ENCODE results near the gene IFNK. TPM values are rescaled to one million over a fixed set of nuclear protein-coding genes. Genes with fewer than 3 reads are reported as not detected.

The IFNK gene
- total and polyA plus RNA-seq, 2 donors (not counting 1 experiment from before 2014, with no cell fraction given): not detected

DNA sequence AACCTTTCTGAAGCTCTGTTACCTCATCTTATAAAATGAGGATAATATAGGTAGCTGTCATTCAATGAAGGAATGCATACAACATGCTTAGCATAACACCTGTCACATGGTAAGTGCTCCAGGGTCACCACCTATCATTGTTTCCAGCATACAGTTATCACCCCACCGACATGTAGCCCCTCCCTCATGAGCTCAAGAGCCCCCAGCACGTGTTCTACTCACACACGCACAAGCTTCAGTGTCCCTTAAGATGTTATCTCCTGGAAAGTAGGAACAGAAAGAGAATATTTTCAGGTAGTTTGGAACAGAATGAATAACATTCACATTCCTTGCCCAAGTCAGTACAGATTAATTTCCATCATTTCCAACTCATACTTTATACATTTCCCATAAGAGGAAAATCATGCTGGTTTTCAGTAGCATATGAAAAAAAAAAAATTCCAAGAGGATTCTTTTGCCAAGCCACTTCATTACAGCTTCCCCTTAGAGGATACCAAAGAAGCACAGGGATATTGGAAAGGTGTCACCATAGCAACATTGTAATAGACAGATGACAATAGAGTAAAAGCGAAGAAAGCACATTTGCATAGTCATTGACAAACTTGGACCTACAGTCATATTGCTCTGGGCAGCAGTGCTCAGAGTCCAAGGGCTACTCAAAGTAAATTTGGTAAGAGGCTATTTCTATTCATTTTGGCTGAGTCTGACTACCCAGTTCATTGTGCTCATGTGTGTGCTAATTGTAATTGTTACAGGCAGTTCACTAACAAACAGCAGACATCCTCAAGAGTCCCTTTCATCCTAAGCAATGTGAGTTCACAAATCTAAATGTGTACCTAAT lies 7.0 kb downstream of the IFNK start:
- peaks cover 7% of the 10 kb centered on the region for H3K4me1 ChIP-seq (ENCODE audit: control insufficient read depth, extremely low read depth, insufficient read depth, low read length)
- H3K4me2 ChIP-seq (ENCODE audit: extremely low read depth, insufficient read depth, low read length): no peak overlapping the region
- no peak for TF ChIP-seq EZH2 (IDR thresholded peaks at IDR 0.05; ENCODE audit: low read length, missing control alignments)
- TF ChIP-seq, protein P1, sequence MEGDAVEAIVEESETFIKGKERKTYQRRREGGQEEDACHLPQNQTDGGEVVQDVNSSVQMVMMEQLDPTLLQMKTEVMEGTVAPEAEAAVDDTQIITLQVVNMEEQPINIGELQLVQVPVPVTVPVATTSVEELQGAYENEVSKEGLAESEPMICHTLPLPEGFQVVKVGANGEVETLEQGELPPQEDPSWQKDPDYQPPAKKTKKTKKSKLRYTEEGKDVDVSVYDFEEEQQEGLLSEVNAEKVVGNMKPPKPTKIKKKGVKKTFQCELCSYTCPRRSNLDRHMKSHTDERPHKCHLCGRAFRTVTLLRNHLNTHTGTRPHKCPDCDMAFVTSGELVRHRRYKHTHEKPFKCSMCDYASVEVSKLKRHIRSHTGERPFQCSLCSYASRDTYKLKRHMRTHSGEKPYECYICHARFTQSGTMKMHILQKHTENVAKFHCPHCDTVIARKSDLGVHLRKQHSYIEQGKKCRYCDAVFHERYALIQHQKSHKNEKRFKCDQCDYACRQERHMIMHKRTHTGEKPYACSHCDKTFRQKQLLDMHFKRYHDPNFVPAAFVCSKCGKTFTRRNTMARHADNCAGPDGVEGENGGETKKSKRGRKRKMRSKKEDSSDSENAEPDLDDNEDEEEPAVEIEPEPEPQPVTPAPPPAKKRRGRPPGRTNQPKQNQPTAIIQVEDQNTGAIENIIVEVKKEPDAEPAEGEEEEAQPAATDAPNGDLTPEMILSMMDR (conservative IDR thresholded peaks at IDR 0.05 in 1 of 2, IDR thresholded peaks at IDR 0.05 in 1 of 2; ENCODE audit: low read depth in 1 of 2, low read length in 2 of 2): no peak
- no peak overlapping the region for H3K4me3 ChIP-seq (replicated peaks in 1 of 4; ENCODE audit: control extremely low read depth in 1 of 4, insufficient read depth in 1 of 4, low read depth in 3 of 4, low read length in 4 of 4)
- no peaks in the 10 kb centered on the region for H3K79me2 ChIP-seq (ENCODE audit: control insufficient read depth, insufficient read depth, low read length)
- H3K9ac ChIP-seq (ENCODE audit: insufficient read depth, low read length): no peak overlapping the region
- H2AFZ ChIP-seq (ENCODE audit: low read length): no peak overlapping the region
- DNase-seq (ENCODE audit: low read depth in 2 of 2): no peak
- no peaks in the 10 kb centered on the region for H3K9me3 ChIP-seq (ENCODE audit: control insufficient read depth, insufficient read depth, low read depth, low read length)
- H4K20me1 ChIP-seq (ENCODE audit: control insufficient read depth, extremely low read depth, insufficient read depth, low read length): no peaks in the 10 kb centered on the region
- peaks cover 13% of the 10 kb centered on the region for H3K27me3 ChIP-seq (ENCODE audit: control insufficient read depth, insufficient read depth, low read length)
- H3K27ac ChIP-seq (ENCODE audit: insufficient read depth, low read length): no peak overlapping the region
- H3K36me3 ChIP-seq (ENCODE audit: control insufficient read depth, insufficient read depth, low read length): no peaks in the 10 kb centered on the region

DNA sequence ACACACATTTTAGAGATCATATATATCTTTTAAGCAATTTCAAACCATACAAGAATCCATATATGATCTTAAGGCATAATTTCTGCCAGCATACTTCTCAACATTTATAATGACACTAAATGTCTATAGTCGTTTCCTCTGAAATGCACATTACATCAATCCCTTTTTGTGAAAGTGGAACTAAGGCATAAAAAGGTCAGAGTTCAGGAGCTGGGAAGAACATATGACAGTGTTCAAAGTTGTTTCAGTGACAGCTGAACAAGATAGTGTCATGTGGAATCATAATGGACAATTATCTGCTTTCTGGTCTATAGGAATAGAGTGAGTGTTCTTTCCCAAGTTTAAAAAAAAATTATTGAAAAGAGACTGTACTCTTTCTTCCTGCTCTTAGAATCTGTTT lies 8.0 kb downstream of the IFNK start:
- peaks cover 7% of the 10 kb centered on the region for H3K4me1 ChIP-seq (ENCODE audit: control insufficient read depth, extremely low read depth, insufficient read depth, low read length)
- no peak overlapping the region for H3K4me2 ChIP-seq (ENCODE audit: extremely low read depth, insufficient read depth, low read length)
- TF ChIP-seq EZH2 (IDR thresholded peaks at IDR 0.05; ENCODE audit: low read length, missing control alignments): no peak
- TF ChIP-seq, protein P1 (conservative IDR thresholded peaks at IDR 0.05 in 1 of 2, IDR thresholded peaks at IDR 0.05 in 1 of 2; ENCODE audit: low read depth in 1 of 2, low read length in 2 of 2): no peak
- DNase-seq (ENCODE audit: low read depth in 2 of 2): no peak
- no peak overlapping the region for H3K4me3 ChIP-seq (replicated peaks in 1 of 4; ENCODE audit: control extremely low read depth in 1 of 4, insufficient read depth in 1 of 4, low read depth in 3 of 4, low read length in 4 of 4)
- no peak overlapping the region for H3K27ac ChIP-seq (ENCODE audit: insufficient read depth, low read length)
- H3K9me3 ChIP-seq (ENCODE audit: control insufficient read depth, insufficient read depth, low read depth, low read length): no peaks in the 10 kb centered on the region
- H3K27me3 ChIP-seq (ENCODE audit: control insufficient read depth, insufficient read depth, low read length): peaks cover 11% of the 10 kb centered on the region
- H4K20me1 ChIP-seq (ENCODE audit: control insufficient read depth, extremely low read depth, insufficient read depth, low read length): no peaks in the 10 kb centered on the region
- H2AFZ ChIP-seq (ENCODE audit: low read length): no peak overlapping the region
- H3K36me3 ChIP-seq (ENCODE audit: control insufficient read depth, insufficient read depth, low read length): no peaks in the 10 kb centered on the region
- H3K79me2 ChIP-seq (ENCODE audit: control insufficient read depth, insufficient read depth, low read length): no peaks in the 10 kb centered on the region
- H3K9ac ChIP-seq (ENCODE audit: insufficient read depth, low read length): no peak overlapping the region

DNA sequence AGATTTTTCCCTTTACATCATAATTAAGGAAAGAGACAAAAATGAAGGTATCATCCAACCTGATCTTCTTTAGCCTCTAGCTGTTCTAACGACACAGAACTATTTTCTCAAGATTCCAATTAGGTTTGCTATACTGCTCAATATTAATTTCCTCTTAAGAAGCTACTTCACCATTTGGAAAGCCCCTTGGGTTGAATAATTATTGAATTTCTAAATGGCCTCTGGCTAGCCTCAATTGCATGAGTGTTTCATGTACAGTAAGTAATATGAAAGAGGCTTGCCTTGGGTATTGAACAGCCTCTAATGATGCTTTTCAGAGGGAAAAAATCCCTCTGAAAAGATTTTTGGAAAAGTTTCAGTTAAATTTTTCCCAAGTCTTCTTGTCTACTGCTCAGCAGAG lies 9.2 kb downstream of the IFNK start:
- peaks cover 7% of the 10 kb centered on the region for H3K4me1 ChIP-seq (ENCODE audit: control insufficient read depth, extremely low read depth, insufficient read depth, low read length)
- peaks cover 2% of the 10 kb centered on the region for H3K27me3 ChIP-seq (ENCODE audit: control insufficient read depth, insufficient read depth, low read length)
- no peak for TF ChIP-seq EZH2 (IDR thresholded peaks at IDR 0.05; ENCODE audit: low read length, missing control alignments)
- TF ChIP-seq, protein P1 (conservative IDR thresholded peaks at IDR 0.05 in 1 of 2, IDR thresholded peaks at IDR 0.05 in 1 of 2; ENCODE audit: low read depth in 1 of 2, low read length in 2 of 2): no peak
- no peaks in the 10 kb centered on the region for H3K79me2 ChIP-seq (ENCODE audit: control insufficient read depth, insufficient read depth, low read length)
- no peaks in the 10 kb centered on the region for H4K20me1 ChIP-seq (ENCODE audit: control insufficient read depth, extremely low read depth, insufficient read depth, low read length)
- H3K4me3 ChIP-seq (replicated peaks in 1 of 4; ENCODE audit: control extremely low read depth in 1 of 4, insufficient read depth in 1 of 4, low read depth in 3 of 4, low read length in 4 of 4): no peak overlapping the region
- H3K4me2 ChIP-seq (ENCODE audit: extremely low read depth, insufficient read depth, low read length): no peak overlapping the region
- DNase-seq (ENCODE audit: low read depth in 2 of 2): no peak
- no peaks in the 10 kb centered on the region for H3K9me3 ChIP-seq (ENCODE audit: control insufficient read depth, insufficient read depth, low read depth, low read length)
- no peaks in the 10 kb centered on the region for H3K36me3 ChIP-seq (ENCODE audit: control insufficient read depth, insufficient read depth, low read length)
- no peak overlapping the region for H2AFZ ChIP-seq (ENCODE audit: low read length)
- H3K9ac ChIP-seq (ENCODE audit: insufficient read depth, low read length): no peak overlapping the region
- no peak overlapping the region for H3K27ac ChIP-seq (ENCODE audit: insufficient read depth, low read length)
